GM06990 (cell line): ENCODE results near the gene GLTP.
"Not testable (repeated sequence)": the region's sequence is repeated elsewhere in the genome, so short reads cannot be mapped to it uniquely, and the experiment has no call there.

Experiments
- DNase-seq: peaks from one replicate; pipeline ENCODE4 v3.0.0-alpha.2; 2011; ENCODE audit not compliant: insufficient read length; ENCODE audit errors: extremely low read depth
- H3K27me3 ChIP-seq: replicated peaks from 2 replicates; pipeline ENCODE4 v1.6.0; 2011; ENCODE audit warnings: low read length; ENCODE audit not compliant: control insufficient read depth, insufficient read depth
- H3K36me3 ChIP-seq: 2 replicates; pipeline ENCODE4 v1.5.1; 2011; ENCODE audit warnings: low read length; ENCODE audit not compliant: control insufficient read depth, insufficient read depth
- H3K4me3 ChIP-seq: replicated peaks from 2 replicates; pipeline ENCODE4 v1.5.1; 2011; ENCODE audit warnings: low read depth, mild to moderate bottlenecking, control low read depth, low read length
- CTCF ChIP-seq: IDR thresholded peaks from 2 replicates; pipeline ENCODE4 v1.5.1; 2011; ENCODE audit warnings: low read length, control low read depth, mild to moderate bottlenecking, inconsistent platforms; ENCODE audit not compliant: insufficient read depth, poor library complexity, severe bottlenecking

The GLTP gene

DNA sequence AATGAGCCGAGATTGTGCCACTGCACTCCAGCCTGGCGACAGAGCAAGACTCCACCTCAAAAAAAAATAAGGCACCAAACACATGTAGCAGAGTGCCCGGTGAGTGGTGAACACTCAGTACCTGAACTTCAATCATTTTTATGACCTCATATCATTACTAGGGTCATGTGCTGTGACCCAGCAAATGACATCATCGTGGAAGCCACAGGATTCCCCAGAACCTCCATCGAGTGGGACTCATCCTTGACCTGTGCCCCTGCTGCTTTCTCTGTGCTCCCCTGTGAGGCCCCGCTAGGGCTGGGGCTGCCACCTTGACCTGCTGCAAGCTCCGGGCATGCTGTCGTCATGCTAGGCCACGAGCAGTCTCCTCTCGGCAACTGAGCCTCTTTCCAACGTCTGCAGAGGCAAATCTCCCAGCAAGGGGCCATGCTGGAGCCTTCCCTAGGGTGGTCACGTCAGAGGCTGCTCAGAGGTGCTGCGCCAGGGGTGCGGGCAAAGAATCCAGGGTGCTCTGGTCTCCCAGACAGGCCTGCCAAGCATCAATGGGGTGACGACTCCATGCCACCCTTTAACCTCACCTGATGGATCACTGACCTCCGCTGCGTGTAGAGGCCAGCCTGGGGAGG lies 18.5 kb downstream of the GLTP start:
- DNase-seq: no peak
- peaks cover 4% of the 10 kb centered on the region for H3K36me3 ChIP-seq
- H3K4me3 ChIP-seq: no peak overlapping the region
- H3K27me3 ChIP-seq: no peaks in the 10 kb centered on the region
- no peak for TF ChIP-seq CTCF

DNA sequence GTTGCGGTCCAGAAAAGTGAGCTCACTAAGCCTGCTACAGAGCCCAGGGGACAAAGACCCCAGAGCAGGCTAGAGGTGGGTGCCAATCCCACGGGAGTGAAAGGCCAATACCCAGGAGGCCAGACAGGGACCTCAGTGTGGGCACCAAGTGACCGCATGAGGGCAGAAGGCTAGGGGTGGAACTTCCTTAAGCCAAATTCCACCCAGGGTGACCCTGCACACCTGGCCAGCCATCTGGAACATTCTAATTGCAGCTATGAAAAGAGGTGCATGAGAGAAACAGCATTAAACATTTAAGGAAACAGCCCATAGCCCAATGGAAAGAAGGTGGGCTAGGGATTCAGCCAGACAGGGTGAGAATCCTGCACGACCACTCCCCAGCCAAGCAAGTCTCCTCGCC lies 19.4 kb downstream of the GLTP start:
- Histone ChIP-seq H3K36me3 (peaks cover 6% of the 10 kb centered on the region), H3K4me3 (no peak overlapping the region), H3K27me3 (no peaks in the 10 kb centered on the region)
- TF ChIP-seq CTCF: no peak
- DNase-seq: no peak

DNA sequence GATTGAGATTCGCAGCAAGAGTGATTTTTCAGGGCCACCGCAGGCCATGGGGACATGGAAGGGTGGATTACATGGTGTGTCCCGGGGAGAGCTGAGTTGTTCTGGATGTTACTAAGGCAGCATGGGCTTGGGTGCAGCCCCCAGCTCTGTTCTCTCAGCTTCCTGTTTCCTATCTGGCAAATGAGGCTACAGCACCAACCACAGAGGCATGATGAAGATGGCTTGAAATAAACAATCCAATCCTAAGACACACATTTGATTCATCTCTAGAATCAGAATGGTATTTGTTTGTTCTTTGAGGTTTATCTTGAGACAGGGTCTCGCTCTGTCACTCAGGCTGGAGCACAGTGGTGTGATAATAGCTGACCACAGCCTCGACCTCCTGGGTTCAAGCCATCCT lies 21.6 kb downstream of the GLTP start:
- no peaks in the 10 kb centered on the region for H3K27me3 ChIP-seq
- DNase-seq: no peak
- no peak overlapping the region for H3K4me3 ChIP-seq
- no peak for TF ChIP-seq CTCF
- H3K36me3 ChIP-seq: peaks cover 10% of the 10 kb centered on the region

- H3K36me3 ChIP-seq: peaks cover 10% of the 10 kb centered on the region
- no peaks in the 10 kb centered on the region for H3K27me3 ChIP-seq
- DNase-seq: no peak
- no peak overlapping the region for H3K4me3 ChIP-seq
- no peak for TF ChIP-seq CTCF
Observed at GRCh38 chr12:109857715-109858114, 22.6 kb downstream of the GLTP start.

- H3K36me3 ChIP-seq: peaks cover 12% of the 10 kb centered on the region
- TF ChIP-seq CTCF: no peak
- no peaks in the 10 kb centered on the region for H3K27me3 ChIP-seq
- H3K4me3 ChIP-seq: no peak overlapping the region
- DNase-seq: no peak
Observed at GRCh38 chr12:109855377-109855776, 25.0 kb downstream of the GLTP start.

GRCh38 chr12:109850518-109850917 lies 29.8 kb downstream of the GLTP start:
- not testable (repeated sequence) for H3K4me3 ChIP-seq, H3K36me3 ChIP-seq, DNase-seq, H3K27me3 ChIP-seq
